Prostate gland (tissue), 2 donors: ENCODE data around the gene KLF6. TPM values are rescaled to one million over a fixed set of nuclear protein-coding genes. Genes with fewer than 3 reads are reported as not detected.

Experiments
- DNase-seq: peaks from one replicate; pipeline ENCODE4 v3.0.0-alpha.2; 2019; ENCODE audit warnings: low spot score
- H3K27ac ChIP-seq, 2 donors: fragments of 200-600 bp; sonication (generic); 2 replicates each; pipeline ENCODE4 v1.5.1; 2017 to 2019
- H3K27me3 ChIP-seq: fragments of 200-600 bp; sonication (generic); replicated peaks from 2 replicates; pipeline ENCODE4 v1.5.1; 2019; ENCODE audit not compliant: insufficient read depth
- H3K36me3 ChIP-seq, 2 donors: fragments of 200-600 bp; sonication (generic); 1 replicate in 1 of 2; 2 replicates in 1 of 2; pipeline versions ENCODE4 v1.5.1 to v1.8.1; 2017 to 2019
- H3K4me1 ChIP-seq: fragments of 200-600 bp; sonication (generic); replicated peaks from 2 replicates; pipeline ENCODE4 v1.5.1; 2019
- H3K4me3 ChIP-seq, 2 donors: fragments of 200-600 bp; sonication (generic); 2 replicates each; pipeline ENCODE4 v1.5.1; 2017 to 2019
- H3K9me3 ChIP-seq: fragments of 200-600 bp; sonication (generic); 2 replicates; pipeline ENCODE4 v1.5.1; 2017
- POLR2A ChIP-seq: fragments of 450-650 bp; IDR thresholded peaks from one replicate; pipeline ENCODE4 v1.6.1; 2016; ENCODE audit warnings: antibody characterized with exemption, mild to moderate bottlenecking
- POLR2AphosphoS5 ChIP-seq: sonication (generic); formaldehyde crosslinking; IDR thresholded peaks from one replicate; pipeline ENCODE4 v1.6.1; 2017; ENCODE audit warnings: antibody characterized with exemption
- WGBS: methylation state at CpG from one replicate; pipeline ENCODE4 v1.1.5; 2018; 5-methylcytosine and 5-hydroxymethylcytosine counted together
- intact Hi-C: fragments of 100-400 bp; cut with DNase I; formaldehyde crosslinking; loops from one replicate; pipeline ENCODE4 v1.14.2; 2022
- total RNA-seq, 2 donors: library from RNA; depleted of rRNA; stranded (reverse); fragments of >200 nt; gene quantifications; one replicate each; pipeline ENCODE4 v1.1.0, GENCODE V29; 2016
- TF ChIP-seq, protein P1 (sequence below), 4 experiments: fragments of 200-600 bp in 2 of 4; fragments of 450-650 bp in 2 of 4; sonication (generic) in 2 of 4; IDR thresholded peaks; 1 replicate in 3 of 4; 2 replicates in 1 of 4; pipeline ENCODE4 v1.5.1; 2016 to 2019; ENCODE audit warnings: antibody characterized with exemption in 4 of 4, mild to moderate bottlenecking in 2 of 4, moderate library complexity in 2 of 4

KLF6 gene
- total RNA-seq, 2 donors from 2014 or later: 17.5 to 42.3 TPM

GRCh38 chr10:3761021-3761686 lies 23.9 kb downstream of the KLF6 start:
- intact Hi-C loops: no loop called here
- 89% methylated on average over 8 of the region's 8 CpGs for WGBS
- Histone ChIP-seq H3K27ac (no peak overlapping the region), H3K9me3 (no peaks in the 10 kb centered on the region), H3K4me3 (no peak overlapping the region), H3K4me1 (no peaks in the 10 kb centered on the region), H3K27me3 (no peaks in the 10 kb centered on the region), H3K36me3 (no peaks in the 10 kb centered on the region)
- TF ChIP-seq POLR2A (no peak), POLR2AphosphoS5 (no peak)
- TF ChIP-seq, protein P1, sequence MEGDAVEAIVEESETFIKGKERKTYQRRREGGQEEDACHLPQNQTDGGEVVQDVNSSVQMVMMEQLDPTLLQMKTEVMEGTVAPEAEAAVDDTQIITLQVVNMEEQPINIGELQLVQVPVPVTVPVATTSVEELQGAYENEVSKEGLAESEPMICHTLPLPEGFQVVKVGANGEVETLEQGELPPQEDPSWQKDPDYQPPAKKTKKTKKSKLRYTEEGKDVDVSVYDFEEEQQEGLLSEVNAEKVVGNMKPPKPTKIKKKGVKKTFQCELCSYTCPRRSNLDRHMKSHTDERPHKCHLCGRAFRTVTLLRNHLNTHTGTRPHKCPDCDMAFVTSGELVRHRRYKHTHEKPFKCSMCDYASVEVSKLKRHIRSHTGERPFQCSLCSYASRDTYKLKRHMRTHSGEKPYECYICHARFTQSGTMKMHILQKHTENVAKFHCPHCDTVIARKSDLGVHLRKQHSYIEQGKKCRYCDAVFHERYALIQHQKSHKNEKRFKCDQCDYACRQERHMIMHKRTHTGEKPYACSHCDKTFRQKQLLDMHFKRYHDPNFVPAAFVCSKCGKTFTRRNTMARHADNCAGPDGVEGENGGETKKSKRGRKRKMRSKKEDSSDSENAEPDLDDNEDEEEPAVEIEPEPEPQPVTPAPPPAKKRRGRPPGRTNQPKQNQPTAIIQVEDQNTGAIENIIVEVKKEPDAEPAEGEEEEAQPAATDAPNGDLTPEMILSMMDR (IDR thresholded peaks at IDR 0.05): no peak
- DNase-seq: no peak

GRCh38 chr10:3760083-3760482 lies 24.9 kb downstream of the KLF6 start:
- intact Hi-C loops: no loop called here
- Histone ChIP-seq H3K4me1 (no peaks in the 10 kb centered on the region), H3K36me3 (no peaks in the 10 kb centered on the region), H3K4me3 (no peak overlapping the region), H3K27me3 (no peaks in the 10 kb centered on the region), H3K27ac (no peak overlapping the region), H3K9me3 (no peaks in the 10 kb centered on the region)
- WGBS: 95% methylated on average over 14 of the region's 14 CpGs
- DNase-seq: no peak
- TF ChIP-seq, protein P1 (IDR thresholded peaks at IDR 0.05): no peak
- no peak for TF ChIP-seq POLR2A
- TF ChIP-seq POLR2AphosphoS5: no peak

DNA sequence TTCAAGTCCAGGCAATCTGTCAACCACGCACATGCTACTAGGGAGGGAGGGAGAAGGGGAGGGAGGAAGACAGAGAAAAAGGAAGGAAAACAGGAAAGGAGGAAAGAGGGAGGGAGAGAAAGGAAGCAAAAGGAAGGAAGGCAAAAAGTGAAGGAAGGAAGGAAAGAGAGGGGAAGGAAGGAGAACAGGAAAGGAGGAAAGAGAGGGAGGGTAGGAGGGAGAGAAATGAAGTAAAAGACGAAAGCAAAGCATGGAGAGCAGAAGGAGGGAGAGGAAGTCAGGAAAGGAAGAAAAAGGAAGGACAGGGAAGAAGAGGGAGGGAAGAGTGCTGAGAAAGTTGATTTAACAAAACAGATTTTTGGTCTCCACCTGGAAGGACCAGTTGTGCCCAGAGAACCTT lies 25.6 kb downstream of the KLF6 start:
- TF ChIP-seq POLR2AphosphoS5: no peak
- TF ChIP-seq, protein P1 (IDR thresholded peaks at IDR 0.05): no peak
- no peak for TF ChIP-seq POLR2A
- no peak for DNase-seq
- H3K9me3 ChIP-seq: no peaks in the 10 kb centered on the region
- no peak overlapping the region for H3K27ac ChIP-seq
- intact Hi-C loops: no loop called here
- 95% methylated on average over 2 of the region's 2 CpGs for WGBS
- H3K27me3 ChIP-seq: no peaks in the 10 kb centered on the region
- no peaks in the 10 kb centered on the region for H3K36me3 ChIP-seq
- no peaks in the 10 kb centered on the region for H3K4me1 ChIP-seq
- H3K4me3 ChIP-seq: no peak overlapping the region

DNA sequence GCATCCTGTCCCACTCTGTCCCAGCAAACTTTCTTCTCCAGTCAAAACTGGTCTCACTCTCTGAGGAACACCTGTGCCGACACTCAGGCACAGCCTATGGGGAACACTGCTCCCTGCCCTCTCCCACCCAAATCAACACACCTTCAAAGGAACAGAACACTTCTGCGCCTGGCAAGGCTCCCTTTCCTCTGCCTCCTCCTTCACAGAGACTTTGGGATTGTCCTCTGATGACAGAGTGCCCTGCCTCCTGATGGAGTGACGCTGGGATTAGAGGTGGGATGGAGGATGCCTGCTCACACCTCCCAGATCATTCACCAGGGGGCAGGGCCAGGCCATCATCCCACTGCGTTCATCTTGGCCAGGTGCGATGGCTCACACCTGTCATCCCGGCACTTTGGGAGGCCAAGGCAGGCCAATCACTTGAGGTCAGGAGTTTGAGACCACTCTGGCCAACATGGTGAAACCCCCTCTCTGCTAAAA lies 26.5 kb downstream of the KLF6 start:
- Histone ChIP-seq H3K27ac (no peak overlapping the region), H3K27me3 (no peaks in the 10 kb centered on the region), H3K4me1 (no peaks in the 10 kb centered on the region), H3K36me3 (no peaks in the 10 kb centered on the region), H3K4me3 (no peak overlapping the region), H3K9me3 (no peaks in the 10 kb centered on the region)
- intact Hi-C loops: no loop called here
- WGBS: 95% methylated on average over 6 of the region's 6 CpGs
- no peak for DNase-seq
- TF ChIP-seq POLR2A: no peak
- TF ChIP-seq, protein P1 (IDR thresholded peaks at IDR 0.05): no peak
- TF ChIP-seq POLR2AphosphoS5: no peak
